ENCODE data around the gene JSRP1. TPM values are rescaled to one million over a fixed set of nuclear protein-coding genes. Genes with fewer than 3 reads are reported as not detected.
A peak's percentile ranks its signal among the peaks of the same experiment; 100 is the strongest.

JSRP1 gene, protein sequence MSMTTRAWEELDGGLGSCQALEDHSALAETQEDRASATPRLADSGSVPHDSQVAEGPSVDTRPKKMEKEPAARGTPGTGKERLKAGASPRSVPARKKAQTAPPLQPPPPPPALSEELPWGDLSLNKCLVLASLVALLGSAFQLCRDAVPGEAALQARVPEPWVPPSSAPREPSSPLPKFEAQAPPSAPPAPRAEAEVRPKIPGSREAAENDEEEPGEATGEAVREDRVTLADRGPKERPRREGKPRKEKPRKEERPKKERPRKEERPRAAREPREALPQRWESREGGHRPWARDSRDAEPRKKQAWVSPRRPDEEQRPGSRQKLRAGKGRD
- total RNA-seq, result 1 to 10 TPM in 1 of 2 experiments, under 1 TPM in 1; 0.56 to 1.2 TPM

DNA sequence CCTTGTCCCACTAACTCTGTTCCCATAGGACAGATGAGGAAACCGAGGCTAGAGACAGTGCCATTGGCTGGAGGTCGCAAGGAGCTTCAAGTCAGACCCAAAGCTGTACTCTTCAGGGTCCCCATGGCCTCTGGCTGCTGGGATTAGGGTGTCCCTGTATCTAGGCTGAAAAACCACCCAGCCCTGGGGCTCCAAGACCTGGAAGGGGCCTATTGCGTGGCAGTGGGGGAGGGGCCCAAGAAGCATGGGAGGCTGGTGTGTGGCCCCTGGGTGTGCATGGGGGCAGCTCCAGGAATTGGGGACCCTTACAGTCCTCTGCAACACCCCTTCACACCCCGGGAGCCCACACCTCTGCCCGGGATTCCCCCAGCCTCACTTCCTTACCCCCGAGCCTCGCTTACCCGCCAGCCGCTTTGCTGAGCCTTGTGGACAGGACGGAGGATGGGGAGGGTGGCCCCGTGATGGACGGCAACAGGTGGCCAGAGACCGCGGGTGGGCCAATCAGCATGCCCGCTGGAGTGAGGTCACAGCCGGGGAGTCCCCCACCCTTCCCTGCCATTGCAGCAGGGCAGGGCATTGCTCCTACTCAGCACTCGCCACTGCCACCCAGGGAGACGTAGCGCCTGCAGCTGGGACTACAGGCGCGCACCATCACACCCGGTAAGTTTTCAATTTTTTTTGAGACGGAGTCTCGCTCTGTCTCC is at the start of gene JSRP1:
TSS of gene JSRP1 (minus strand) at position 436 of the 704 bp plus-strand sequence. CDS start 1,103 bp downstream, outside the sequence.
- Mint-ChIP-seq H3K4me1 (ENCODE audit: low read depth) (peaks cover 35% of the 10 kb centered on the region), H3K4me3 (peak within 1 kb of the TSS; percentile 43), H3K27me3 (peaks cover 13% of the 10 kb centered on the region), H3K36me3 (no peaks in the 10 kb centered on the region), H3K27ac (peak within 1 kb of the TSS; percentile 64), H3K9me3 (no peaks in the 10 kb centered on the region)
- ChIA-PET CTCF (no interaction called here), POLR2A (no interaction called here)
- peak; percentile 29 for DNase-seq
- intact Hi-C loops (cut with micrococcal nuclease), result loop anchor here (2.0 kb wide), 1 partner anchor 13 kb away; no protein-coding TSS in a partner anchor

DNA sequence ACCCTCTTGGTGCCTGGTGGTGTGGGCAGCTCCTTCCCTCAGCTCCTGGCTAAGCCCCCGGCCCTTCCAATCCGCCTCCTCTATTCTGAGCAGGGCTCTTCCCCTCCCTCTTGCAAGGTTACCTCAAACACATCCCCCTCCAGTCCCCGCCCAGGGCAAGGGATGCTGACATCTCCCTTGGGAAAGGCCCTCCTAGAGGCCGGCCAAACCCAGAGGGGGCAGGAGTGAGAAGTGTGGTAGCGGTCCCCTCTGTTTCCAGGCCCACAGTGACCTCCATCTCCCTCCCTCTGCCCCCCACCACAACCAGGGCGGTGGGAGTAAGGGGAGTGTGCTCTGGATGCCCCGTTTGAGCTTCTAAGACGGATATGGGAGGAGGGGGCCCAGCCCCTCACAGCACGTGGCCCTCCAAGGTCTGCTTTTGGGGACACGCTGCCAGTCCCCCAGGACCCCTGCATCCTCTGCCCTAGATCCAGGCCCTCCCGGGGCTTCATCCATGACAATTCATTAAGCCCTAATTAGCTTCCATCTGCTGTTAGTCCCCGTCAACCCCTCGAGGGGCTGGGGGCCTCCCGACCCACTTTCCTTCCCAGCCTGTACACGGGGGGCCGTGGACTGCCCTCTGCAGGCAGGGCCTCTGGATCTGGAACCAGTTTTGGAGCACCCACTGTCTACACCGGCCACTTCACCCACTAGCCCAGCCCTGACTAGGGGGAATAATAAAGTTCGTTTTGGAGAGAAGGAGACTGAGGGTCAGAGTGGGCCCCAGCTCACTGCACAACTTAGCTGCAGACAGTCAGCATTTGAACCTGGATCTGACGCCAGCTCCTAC is 49.4 kb upstream of the JSRP1 start:
- DNase-seq, result no peak
- intact Hi-C loops (cut with micrococcal nuclease), result no loop called here
- Mint-ChIP-seq H3K27me3 (peaks cover 51% of the 10 kb centered on the region), H3K27ac (no peak overlapping the region), H3K9me3 (no peaks in the 10 kb centered on the region), H3K4me1 (ENCODE audit: low read depth) (peaks cover 7% of the 10 kb centered on the region), H3K36me3 (no peaks in the 10 kb centered on the region), H3K4me3 (no peak overlapping the region)
- ChIA-PET CTCF (interaction anchor here (1.0 kb wide), 1 partner anchor 20 kb away, joined by 3 read pairs; no protein-coding TSS in a partner anchor), POLR2A (no interaction called here)

DNA sequence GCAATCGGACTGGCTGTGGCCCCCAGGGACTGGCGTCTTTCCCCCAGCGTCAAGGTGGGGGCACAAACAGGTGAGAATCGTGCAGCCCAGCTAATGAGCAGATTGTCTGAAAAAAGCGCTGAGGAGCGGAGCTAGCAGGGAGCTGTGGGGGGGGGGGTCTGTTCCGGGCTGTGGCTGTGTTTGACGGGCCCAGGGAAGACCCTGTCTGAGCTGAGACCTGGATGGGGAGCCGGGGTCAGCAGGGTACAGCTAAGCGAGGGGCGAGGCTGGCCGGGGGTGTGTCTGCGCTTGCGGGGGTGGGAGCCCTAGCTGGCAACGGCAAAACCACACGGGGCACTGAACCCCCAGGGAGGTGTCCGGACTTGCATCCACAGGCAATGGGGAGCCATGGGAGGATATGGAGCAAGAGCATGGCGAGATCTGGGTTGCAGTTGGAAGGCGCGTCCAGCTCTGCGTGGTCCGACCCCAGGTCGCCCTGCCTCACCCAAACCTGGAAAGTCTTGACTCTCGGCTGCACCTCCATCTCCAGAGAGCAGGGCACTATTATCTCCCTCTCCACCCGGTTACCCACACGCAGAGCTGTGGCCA is 47.1 kb upstream of the JSRP1 start:
- no peak for DNase-seq
- Mint-ChIP-seq H3K36me3 (no peaks in the 10 kb centered on the region), H3K4me3 (no peak overlapping the region), H3K27ac (no peak overlapping the region), H3K27me3 (peaks cover 38% of the 10 kb centered on the region), H3K9me3 (no peaks in the 10 kb centered on the region), H3K4me1 (ENCODE audit: low read depth) (peaks cover 5% of the 10 kb centered on the region)
- CTCF ChIA-PET, result no interaction called here
- POLR2A ChIA-PET, result no interaction called here
- intact Hi-C loops (cut with micrococcal nuclease), result no loop called here

DNA sequence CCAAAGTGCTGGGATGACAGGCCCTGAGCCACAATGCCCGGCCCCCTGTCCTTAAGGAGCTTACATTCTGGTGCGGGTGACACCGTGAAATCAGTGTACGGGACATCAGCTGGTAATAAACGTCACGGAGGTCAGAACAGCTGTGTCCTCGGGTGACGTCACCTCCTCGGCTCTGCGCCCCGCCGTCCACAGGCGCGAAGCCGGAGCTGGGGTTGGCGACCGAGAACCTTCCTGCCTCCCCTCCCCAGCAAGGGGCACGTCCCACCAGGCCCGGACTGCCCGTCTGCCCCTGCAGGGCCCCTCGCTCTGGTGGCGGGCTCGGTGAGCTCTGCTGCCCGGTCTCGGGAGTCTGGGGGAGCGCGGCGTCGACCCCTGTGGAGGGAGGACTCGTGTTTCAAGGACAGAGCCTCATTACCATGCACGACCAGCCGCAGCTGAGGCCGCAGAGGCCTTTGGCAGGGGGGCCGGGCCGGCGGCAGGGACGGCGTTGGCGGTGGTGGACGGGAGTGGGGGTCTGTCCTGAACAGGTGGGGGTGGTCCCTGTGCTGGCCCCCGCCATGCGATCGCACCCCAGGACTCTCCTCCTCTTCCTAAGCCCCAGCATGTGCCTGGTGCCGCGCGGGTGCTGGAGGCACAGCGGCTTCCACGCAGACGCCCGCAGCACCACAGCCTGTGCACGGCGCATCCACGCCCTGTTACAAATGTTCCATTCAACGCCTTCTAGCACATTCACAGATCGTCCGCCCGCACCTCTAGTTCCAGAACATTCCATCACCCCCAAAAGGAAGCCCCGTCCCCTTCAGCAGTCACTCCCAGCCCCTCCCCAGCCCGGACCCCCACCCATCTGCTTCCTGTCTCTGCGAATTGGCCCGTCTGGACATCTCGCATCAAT is 46.3 kb upstream of the JSRP1 start:
- H3K27me3 Mint-ChIP-seq, result peaks cover 37% of the 10 kb centered on the region
- H3K4me1 Mint-ChIP-seq (ENCODE audit: low read depth), result peaks cover 5% of the 10 kb centered on the region
- no peak overlapping the region for H3K27ac Mint-ChIP-seq
- intact Hi-C loops (cut with micrococcal nuclease), result no loop called here
- no peak for DNase-seq
- H3K9me3 Mint-ChIP-seq, result no peaks in the 10 kb centered on the region
- ChIA-PET POLR2A (no interaction called here), CTCF (no interaction called here)
- H3K4me3 Mint-ChIP-seq, result no peak overlapping the region
- H3K36me3 Mint-ChIP-seq, result no peaks in the 10 kb centered on the region

DNA sequence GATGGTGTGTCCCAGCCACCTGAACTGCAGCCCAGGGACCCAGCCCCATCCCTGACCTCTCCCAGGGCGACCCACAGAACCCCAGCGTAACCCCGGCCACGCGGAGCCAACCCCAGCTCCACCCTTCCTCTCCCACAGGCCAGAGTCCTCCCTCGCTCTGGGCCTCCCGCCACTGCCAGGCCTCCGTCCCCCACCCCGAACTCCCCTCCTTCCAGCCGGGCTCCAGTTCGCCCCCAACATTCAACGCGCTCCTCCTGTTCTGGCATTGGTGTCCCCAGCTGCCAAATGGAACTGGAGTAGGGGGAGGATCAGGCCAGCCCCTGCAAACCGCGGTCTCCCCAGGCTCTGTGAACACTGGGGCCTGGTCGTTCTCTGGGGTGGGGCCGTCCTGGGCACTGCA is 44.3 kb upstream of the JSRP1 start:
- Mint-ChIP-seq H3K27me3 (peaks cover 24% of the 10 kb centered on the region), H3K36me3 (no peaks in the 10 kb centered on the region), H3K4me3 (no peak overlapping the region), H3K4me1 (ENCODE audit: low read depth) (peaks cover 5% of the 10 kb centered on the region), H3K27ac (no peak overlapping the region), H3K9me3 (no peaks in the 10 kb centered on the region)
- ChIA-PET CTCF (no interaction called here), POLR2A (no interaction called here)
- intact Hi-C loops (cut with micrococcal nuclease), result no loop called here
- no peak for DNase-seq

DNA sequence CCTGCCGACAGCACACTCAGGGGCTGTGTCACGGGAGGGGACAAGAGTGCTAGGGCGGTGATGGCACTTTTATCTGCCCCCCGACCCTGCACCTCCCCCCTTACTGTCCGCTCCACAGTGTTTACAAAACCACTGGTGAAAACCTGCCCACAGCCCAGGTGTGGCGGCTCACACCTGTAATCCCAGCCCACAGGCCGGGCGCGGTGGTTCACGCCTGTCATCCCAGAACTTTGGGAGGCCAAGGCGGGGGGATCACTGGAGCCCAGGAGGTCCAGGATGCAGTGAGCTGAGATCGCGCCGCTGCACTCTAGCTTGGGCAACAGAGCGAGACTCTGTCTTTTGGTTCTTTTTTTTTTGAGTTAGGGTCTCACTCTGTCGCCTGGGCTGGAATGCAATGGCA is 39.9 kb upstream of the JSRP1 start:
- no peak for DNase-seq
- H3K27me3 Mint-ChIP-seq, result no peaks in the 10 kb centered on the region
- H3K4me3 Mint-ChIP-seq, result no peak overlapping the region
- CTCF ChIA-PET, result no interaction called here
- no peaks in the 10 kb centered on the region for H3K4me1 Mint-ChIP-seq (ENCODE audit: low read depth)
- POLR2A ChIA-PET, result no interaction called here
- H3K36me3 Mint-ChIP-seq, result no peaks in the 10 kb centered on the region
- H3K27ac Mint-ChIP-seq, result no peak overlapping the region
- H3K9me3 Mint-ChIP-seq, result no peaks in the 10 kb centered on the region
- intact Hi-C loops (cut with micrococcal nuclease), result no loop called here

DNA sequence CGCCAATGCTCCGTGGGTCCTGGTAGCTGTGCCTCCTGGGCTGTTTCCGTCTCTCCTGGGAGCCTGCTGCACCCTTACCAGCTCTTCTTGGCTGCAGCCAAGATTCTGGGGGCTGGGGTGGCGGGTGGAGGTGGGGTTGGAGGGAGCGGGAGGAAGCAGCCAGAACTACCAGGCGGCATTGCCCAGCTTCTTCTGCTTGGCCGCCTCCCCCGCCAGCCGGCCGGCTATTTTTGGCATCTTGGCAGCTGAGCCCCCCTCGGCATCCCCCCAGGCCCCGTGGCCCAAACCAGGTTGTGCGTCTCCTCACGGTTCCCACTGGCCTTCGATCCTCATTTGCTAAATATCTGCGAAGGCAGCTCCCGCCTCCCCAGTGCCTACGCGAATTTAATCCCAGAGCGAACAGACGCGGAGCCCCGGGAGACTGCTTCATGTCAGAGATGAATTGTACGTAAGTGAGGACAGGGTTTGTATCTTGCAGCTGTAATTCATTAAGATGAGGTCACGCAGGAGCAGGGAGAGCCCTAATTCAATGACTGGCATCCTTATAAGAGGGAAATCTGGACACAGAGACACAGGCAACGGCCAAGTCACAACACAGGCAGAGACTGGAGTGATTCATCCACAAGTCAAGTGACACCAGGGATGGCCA is 38.6 kb upstream of the JSRP1 start:
- ChIA-PET POLR2A (interaction anchor here (0.9 kb wide), 1 partner anchor 14 kb away, joined by 4 read pairs; no protein-coding TSS in a partner anchor), CTCF (no interaction called here)
- no peaks in the 10 kb centered on the region for H3K9me3 Mint-ChIP-seq
- H3K27ac Mint-ChIP-seq, result no peak overlapping the region
- no peak overlapping the region for H3K4me3 Mint-ChIP-seq
- intact Hi-C loops (cut with micrococcal nuclease), result no loop called here
- H3K4me1 Mint-ChIP-seq (ENCODE audit: low read depth), result peaks cover 6% of the 10 kb centered on the region
- H3K27me3 Mint-ChIP-seq, result peaks cover 1% of the 10 kb centered on the region
- H3K36me3 Mint-ChIP-seq, result no peaks in the 10 kb centered on the region
- no peak for DNase-seq

DNA sequence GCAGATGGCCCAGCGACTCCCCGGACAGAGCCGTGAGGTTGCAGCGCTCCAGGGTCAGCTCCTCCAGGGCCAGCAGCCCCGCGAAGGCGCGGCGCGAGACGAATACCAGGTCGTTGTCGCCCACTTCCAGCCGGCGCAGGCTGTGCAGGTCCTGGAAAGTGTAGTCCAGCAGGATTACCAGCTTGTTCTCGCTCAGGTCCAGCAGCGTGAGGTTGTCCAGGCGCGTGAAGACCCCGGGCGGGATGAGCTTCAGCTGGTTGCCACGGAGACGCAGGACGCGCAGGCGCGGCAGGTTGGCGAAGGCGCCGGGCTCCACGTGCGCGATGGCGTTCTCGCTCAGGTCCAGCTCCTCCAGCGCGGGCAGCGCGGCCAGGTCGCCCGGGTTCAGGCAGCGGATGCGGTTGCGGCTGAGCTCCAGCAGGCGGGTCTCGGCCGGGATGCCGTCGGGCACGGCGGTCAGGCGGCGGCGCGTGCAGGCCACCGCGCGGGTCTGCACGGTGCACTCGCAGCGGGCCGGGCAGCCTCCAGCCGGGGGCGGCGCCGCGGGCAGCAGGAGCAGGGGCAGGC is 35.1 kb upstream of the JSRP1 start:
- ChIA-PET POLR2A (interaction anchor here (1.3 kb wide), 1 partner anchor 37 kb away, joined by 4 read pairs; the partner anchor contains the start of genes LSM7 and SPPL2B), CTCF (interaction anchor here (0.5 to 0.7 kb wide), 3 partner anchors 14 to 101 kb away, joined by 3 read pairs; no protein-coding TSS in a partner anchor)
- no peaks in the 10 kb centered on the region for H3K9me3 Mint-ChIP-seq
- DNase-seq, result no peak
- intact Hi-C loops (cut with micrococcal nuclease), result no loop called here
- no peak overlapping the region for H3K27ac Mint-ChIP-seq
- H3K4me1 Mint-ChIP-seq (ENCODE audit: low read depth), result peaks cover 21% of the 10 kb centered on the region
- peak overlapping the region; percentile 69 for H3K4me3 Mint-ChIP-seq
- peaks cover 8% of the 10 kb centered on the region for H3K27me3 Mint-ChIP-seq
- H3K36me3 Mint-ChIP-seq, result no peaks in the 10 kb centered on the region

DNA sequence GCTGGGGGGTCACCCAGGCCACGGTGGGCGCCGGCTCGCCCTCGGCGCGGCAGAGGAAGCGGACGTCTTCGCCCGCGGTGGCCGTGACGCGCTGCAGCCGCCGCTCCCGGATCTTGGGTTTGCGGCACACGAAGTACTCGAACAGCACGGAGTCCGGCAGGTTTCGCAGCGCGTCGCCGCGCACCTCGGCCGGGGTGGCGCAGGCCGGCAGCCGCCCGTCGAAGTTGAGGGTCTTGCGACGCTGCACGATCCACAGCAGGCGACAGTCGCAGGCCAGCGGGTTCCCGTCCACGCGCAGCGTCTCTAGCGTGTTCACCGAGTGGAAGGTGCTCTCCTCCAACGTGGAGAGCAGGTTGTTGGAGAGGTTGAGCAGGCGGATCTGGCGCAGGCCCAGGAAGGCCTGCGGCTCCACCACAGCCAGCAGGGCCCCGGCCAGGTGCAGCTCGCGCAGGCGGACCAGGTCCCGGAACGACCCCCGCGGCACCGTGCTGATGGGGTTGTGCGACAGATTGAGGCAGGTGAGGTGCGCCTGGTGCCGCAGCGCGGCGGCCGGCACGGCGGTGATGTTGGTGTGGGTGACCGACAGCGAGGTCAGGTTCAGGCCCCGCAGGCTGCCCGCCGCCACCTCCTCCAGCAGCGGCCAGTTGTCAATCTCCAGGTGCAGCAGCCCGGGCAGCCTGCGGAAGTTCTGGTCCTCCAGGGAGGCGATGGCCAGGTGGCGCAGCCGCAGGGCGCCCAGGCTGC is 34.4 kb upstream of the JSRP1 start:
- Mint-ChIP-seq H3K27ac (no peak overlapping the region), H3K4me3 (peak overlapping the region; percentile 69), H3K9me3 (no peaks in the 10 kb centered on the region), H3K4me1 (ENCODE audit: low read depth) (peaks cover 21% of the 10 kb centered on the region), H3K36me3 (no peaks in the 10 kb centered on the region), H3K27me3 (peaks cover 8% of the 10 kb centered on the region)
- CTCF ChIA-PET, result interaction anchor here (0.5 kb wide), 1 partner anchor 14 kb away, joined by 3 read pairs; no protein-coding TSS in a partner anchor
- intact Hi-C loops (cut with micrococcal nuclease), result no loop called here
- DNase-seq, result peak; percentile 28
- POLR2A ChIA-PET, result interaction anchor here (1.3 kb wide), 1 partner anchor 37 kb away, joined by 4 read pairs; the partner anchor contains the start of genes LSM7 and SPPL2B
